Esophagus muscularis mucosa (tissue), 4 donors: Measurements from ENCODE around the gene SNAPC2. TPM values are rescaled to one million over a fixed set of nuclear protein-coding genes. Genes with fewer than 3 reads are reported as not detected.

Source experiments
- DNase-seq: peaks from one replicate; pipeline ENCODE4 v3.0.0-alpha.2; 2017; ENCODE audit errors: extremely low spot score
- H3K27ac ChIP-seq, 4 donors: fragments of 200-600 bp; sonication (generic); replicated peaks in 1 of 4; 1 replicate in 3 of 4; 2 replicates in 1 of 4; pipeline ENCODE4 v1.5.1; 2016 to 2019; ENCODE audit warnings: mild to moderate bottlenecking in 1 of 4
- H3K27me3 ChIP-seq, 4 donors: fragments of 200-600 bp; sonication (generic); one replicate each; pipeline versions ENCODE4 v1.5.1 to v1.6.0; 2016 to 2019
- H3K36me3 ChIP-seq, 4 donors: fragments of 200-600 bp; sonication (generic); one replicate each; pipeline ENCODE4 v1.5.1; 2016 to 2019
- H3K4me1 ChIP-seq, 4 donors: fragments of 200-600 bp; sonication (generic); one replicate each; pipeline ENCODE4 v1.5.1; 2016 to 2019
- H3K4me3 ChIP-seq, 4 donors: fragments of 200-600 bp; sonication (generic); 1 replicate in 2 of 4; 2 replicates in 2 of 4; pipeline ENCODE4 v1.5.1; 2016 to 2019; ENCODE audit warnings: mild to moderate bottlenecking in 4 of 4, moderate library complexity in 1 of 4
- H3K9me3 ChIP-seq, 4 donors: fragments of 200-600 bp; sonication (generic); 1 replicate in 3 of 4; 2 replicates in 1 of 4; pipeline ENCODE4 v1.5.1; 2016 to 2019
- EP300 ChIP-seq: sonication (generic); formaldehyde crosslinking; IDR thresholded peaks from one replicate; pipeline ENCODE4 v1.6.1; 2017; ENCODE audit warnings: antibody characterized with exemption
- POLR2A ChIP-seq: fragments of 450-650 bp; IDR thresholded peaks from one replicate; pipeline ENCODE4 v1.6.1; 2017; ENCODE audit warnings: antibody characterized with exemption, moderate library complexity, mild to moderate bottlenecking, low read depth
- POLR2AphosphoS5 ChIP-seq, 2 donors: sonication (generic); formaldehyde crosslinking; IDR thresholded peaks; one replicate each; pipeline ENCODE4 v1.6.1; 2017; ENCODE audit warnings: antibody characterized with exemption in 2 of 2
- WGBS: methylation state at CpG from one replicate; pipeline ENCODE4 v1.1.5; 2018; 5-methylcytosine and 5-hydroxymethylcytosine counted together
- intact Hi-C: fragments of 100-400 bp; cut with DNase I; formaldehyde crosslinking; loops from one replicate; pipeline ENCODE4 v1.15.1; 2023
- total RNA-seq, 4 donors: library from RNA; depleted of rRNA; stranded (reverse); fragments of >200 nt; gene quantifications; one replicate each; pipeline versions ENCODE4 v1.1.0 to v1.2.1, GENCODE V29; 2016
- TF ChIP-seq, protein P1 (sequence below), 3 experiments: fragments of 200-600 bp in 2 of 3; fragments of 450-650 bp in 1 of 3; sonication (generic) in 2 of 3; IDR thresholded peaks; one replicate each; pipeline ENCODE4 v1.5.1; 2017 to 2019; ENCODE audit warnings: antibody characterized with exemption in 3 of 3, mild to moderate bottlenecking in 2 of 3, moderate library complexity in 1 of 3

Gene SNAPC2
- total RNA-seq, 4 donors from 2014 or later: 32.4 to 47.2 (median 35.0) TPM

DNA sequence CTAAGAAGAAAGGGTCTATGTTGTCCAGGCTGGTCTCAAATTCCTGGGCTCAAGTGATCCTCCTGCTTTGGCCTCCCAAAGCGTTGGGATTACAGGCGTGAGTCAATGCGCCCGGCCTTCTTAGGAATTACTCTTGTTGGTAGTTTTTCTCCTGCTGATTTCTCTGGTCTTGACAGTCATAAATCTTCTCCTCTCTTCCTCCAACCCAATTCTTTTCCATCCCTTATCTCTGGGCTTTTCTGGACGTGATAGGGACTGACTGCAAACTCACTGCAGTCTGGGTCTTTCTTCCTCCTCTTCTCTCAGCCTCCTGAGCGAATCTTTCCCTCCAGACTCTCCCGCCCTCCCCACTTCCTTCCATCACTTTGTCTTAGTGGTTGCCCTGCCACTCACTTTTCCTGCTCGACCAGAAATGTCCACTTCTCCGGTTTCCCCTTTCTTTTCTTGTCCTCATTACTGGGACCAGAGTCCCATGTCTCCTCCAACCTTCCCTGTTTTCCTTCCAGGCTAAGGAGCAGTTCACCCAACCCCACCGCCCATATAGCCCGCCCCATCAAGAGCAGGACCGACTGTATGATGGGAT lies 45.2 kb downstream of the SNAPC2 start:
- Histone ChIP-seq H3K4me1 (no peaks in the 10 kb centered on the region), H3K27me3 (no peaks in the 10 kb centered on the region), H3K36me3 (peaks cover 42 to 98% (median 91%) of the 10 kb centered on the region in 4 donors), H3K4me3 (no peak overlapping the region), H3K9me3 (no peaks in the 10 kb centered on the region), H3K27ac (no peak overlapping the region)
- intact Hi-C loops: no loop called here
- DNase-seq: no peak
- TF ChIP-seq EP300: no peak
- TF ChIP-seq, protein P1, sequence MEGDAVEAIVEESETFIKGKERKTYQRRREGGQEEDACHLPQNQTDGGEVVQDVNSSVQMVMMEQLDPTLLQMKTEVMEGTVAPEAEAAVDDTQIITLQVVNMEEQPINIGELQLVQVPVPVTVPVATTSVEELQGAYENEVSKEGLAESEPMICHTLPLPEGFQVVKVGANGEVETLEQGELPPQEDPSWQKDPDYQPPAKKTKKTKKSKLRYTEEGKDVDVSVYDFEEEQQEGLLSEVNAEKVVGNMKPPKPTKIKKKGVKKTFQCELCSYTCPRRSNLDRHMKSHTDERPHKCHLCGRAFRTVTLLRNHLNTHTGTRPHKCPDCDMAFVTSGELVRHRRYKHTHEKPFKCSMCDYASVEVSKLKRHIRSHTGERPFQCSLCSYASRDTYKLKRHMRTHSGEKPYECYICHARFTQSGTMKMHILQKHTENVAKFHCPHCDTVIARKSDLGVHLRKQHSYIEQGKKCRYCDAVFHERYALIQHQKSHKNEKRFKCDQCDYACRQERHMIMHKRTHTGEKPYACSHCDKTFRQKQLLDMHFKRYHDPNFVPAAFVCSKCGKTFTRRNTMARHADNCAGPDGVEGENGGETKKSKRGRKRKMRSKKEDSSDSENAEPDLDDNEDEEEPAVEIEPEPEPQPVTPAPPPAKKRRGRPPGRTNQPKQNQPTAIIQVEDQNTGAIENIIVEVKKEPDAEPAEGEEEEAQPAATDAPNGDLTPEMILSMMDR (IDR thresholded peaks at IDR 0.05): no peak
- TF ChIP-seq POLR2A: no peak
- no peak for TF ChIP-seq POLR2AphosphoS5 (IDR thresholded peaks at IDR 0.05)
- 89% methylated on average over 12 of the region's 12 CpGs for WGBS

DNA sequence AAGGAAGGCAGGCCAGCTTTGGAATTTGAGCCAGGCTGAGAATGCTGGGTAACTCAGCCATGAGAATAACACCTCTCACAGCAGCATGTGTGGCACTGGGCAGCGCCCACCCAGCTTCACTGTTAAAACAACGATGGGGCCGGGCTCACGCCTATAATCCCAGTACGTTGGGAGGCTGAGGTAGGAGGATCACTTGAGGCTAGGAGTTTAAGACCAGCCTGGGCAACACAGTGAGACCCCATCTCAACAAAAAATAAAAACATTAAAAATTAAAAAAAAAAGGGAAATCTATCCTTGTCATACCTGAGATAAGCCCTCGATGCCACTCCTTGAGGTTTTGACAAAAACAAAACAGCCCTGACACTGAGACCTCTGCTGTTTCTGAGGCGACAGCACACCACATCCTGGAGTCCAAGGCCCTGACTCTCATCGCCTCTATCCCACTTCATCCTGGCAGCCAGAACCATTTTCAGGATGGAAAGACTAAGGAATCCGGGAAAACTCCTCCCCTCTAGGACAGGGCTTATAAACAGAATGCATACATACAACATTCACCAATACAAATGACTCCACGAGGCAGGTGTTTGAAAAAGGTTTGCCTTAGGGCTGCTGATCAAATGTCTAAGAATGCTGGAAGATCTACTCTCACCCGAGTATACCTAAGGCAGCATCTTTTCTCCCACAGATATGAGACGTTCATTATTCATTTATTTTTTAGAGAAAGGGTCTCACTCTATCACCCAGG lies 46.0 kb downstream of the SNAPC2 start:
- Histone ChIP-seq H3K36me3 (peaks cover 40 to 100% (median 92%) of the 10 kb centered on the region in 4 donors), H3K27ac (no peak overlapping the region), H3K4me1 (peaks cover 0 to 4% (median 0%) of the 10 kb centered on the region in 4 donors), H3K4me3 (no peak overlapping the region), H3K9me3 (no peaks in the 10 kb centered on the region), H3K27me3 (no peaks in the 10 kb centered on the region)
- 89% methylated on average over 12 of the region's 12 CpGs for WGBS
- intact Hi-C loops: no loop called here
- no peak for DNase-seq
- no peak for TF ChIP-seq POLR2A
- TF ChIP-seq EP300: no peak

DNA sequence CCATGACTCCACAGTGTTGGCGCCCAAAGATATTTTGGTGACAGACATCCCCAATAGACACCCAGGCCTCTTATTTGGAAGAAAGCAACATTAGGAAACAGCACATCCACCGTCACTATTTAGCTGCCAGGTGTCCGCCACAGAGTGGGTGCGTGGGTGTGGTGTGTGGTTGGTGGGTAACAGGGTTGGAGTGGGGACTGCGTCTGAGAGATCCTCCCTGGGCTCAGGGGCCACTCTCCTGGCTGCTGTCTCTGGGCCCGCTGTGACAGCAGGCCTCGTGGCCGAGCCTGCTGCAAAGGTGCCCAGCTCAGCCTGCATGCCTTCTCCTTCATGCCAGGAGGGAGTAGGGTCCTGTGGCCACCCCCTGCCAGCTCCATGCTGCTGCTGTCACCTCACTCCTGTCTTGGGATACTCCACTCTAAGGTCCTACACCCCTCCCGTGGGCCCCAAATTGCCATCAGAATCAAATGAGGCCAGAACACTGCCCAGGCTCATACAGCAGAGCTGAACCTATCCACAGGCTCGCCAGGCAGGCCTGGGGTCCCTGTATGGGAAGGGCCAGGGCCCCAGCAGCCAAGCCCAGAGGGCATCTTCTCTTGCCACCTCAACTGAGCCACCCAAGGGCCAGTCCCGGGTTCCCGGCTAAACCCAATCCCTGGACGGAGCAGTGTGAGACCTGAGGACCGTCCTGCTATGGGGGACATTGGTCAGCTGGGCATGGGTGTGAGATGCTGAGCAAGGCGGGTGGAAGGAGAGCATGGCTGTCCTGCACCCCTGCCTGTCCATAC lies 48.1 kb downstream of the SNAPC2 start:
- H3K9me3 ChIP-seq: no peaks in the 10 kb centered on the region
- no peak overlapping the region for H3K27ac ChIP-seq
- H3K36me3 ChIP-seq: peaks cover 36 to 100% (median 96%) of the 10 kb centered on the region in 4 donors
- WGBS: 87% methylated on average over 12 of the region's 15 CpGs
- peaks cover 0 to 11% (median 0%) of the 10 kb centered on the region in 4 donors for H3K4me1 ChIP-seq
- no peaks in the 10 kb centered on the region for H3K27me3 ChIP-seq
- no peak for DNase-seq
- TF ChIP-seq EP300 (no peak), POLR2A (no peak), POLR2AphosphoS5 (IDR thresholded peaks at IDR 0.05) (no peak)
- TF ChIP-seq, protein P1 (IDR thresholded peaks at IDR 0.05): no peak
- intact Hi-C loops: no loop called here
- H3K4me3 ChIP-seq: no peak overlapping the region

DNA sequence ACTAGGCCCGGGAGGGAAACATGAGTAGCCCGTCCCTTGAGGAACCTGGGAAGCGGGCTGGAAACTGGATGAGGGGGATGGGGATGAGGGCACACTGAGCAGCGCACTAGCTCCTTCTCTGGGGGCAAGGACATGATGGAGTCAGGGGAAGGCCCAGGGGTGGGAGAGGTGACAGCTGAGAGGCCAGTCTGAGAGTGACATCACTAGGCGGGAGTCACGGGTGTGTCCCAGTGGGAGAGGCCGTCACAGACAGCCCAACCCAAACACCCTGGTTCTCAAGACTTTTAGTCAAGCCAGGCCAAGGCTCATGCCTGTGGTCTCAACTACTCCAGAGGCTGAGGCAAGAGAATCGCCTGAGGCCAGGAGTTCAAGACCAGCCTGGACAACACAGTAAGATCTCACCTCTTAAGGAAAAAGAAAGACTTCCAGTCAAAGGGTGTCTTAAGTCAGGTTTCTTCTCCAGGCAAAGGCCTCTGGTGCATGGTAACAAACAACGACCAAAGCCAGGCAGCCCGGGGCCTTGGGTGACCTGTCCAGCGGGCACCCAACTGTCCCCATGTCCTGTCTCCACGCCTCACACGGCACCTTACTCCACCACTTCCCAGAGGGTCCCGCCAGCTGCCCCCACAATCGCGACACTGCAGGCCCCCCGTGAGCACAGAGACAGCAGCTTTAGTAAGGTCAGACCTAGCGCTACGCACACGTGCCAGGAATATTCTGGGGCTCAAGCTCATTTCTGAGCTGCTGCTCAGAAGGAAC lies 48.8 kb downstream of the SNAPC2 start:
- intact Hi-C loops: no loop called here
- H3K4me3 ChIP-seq: no peak overlapping the region
- whole genome bisulfite sequencing: 91% methylated on average over 19 of the region's 20 CpGs
- no peaks in the 10 kb centered on the region for H3K27me3 ChIP-seq
- no peak overlapping the region for H3K27ac ChIP-seq
- peaks cover 36 to 100% (median 96%) of the 10 kb centered on the region in 4 donors for H3K36me3 ChIP-seq
- H3K9me3 ChIP-seq: no peaks in the 10 kb centered on the region
- TF ChIP-seq POLR2A: no peak
- TF ChIP-seq POLR2AphosphoS5 (IDR thresholded peaks at IDR 0.05): no peak
- TF ChIP-seq EP300: no peak
- TF ChIP-seq, protein P1 (IDR thresholded peaks at IDR 0.05): no peak
- peaks cover 0 to 11% (median under 1%) of the 10 kb centered on the region in 4 donors for H3K4me1 ChIP-seq
- DNase-seq: no peak
